Measurements from ENCODE around the gene C1orf174. TPM values are rescaled to one million over a fixed set of nuclear protein-coding genes. Genes with fewer than 3 reads are reported as not detected.

The C1orf174 gene
- total and polyA plus RNA-seq, 2 of the 13 experiments (the other 11 are each of a cell fraction or from before 2014, with no cell fraction given), result 21.6 to 31.4 TPM

GRCh38 chr1:3905266-3905952 lies 5.3 kb upstream of the C1orf174 start (continued):
- TF ChIP-seq ELK4 (CRISPR knock-in tag; IDR thresholded peaks at IDR 0.05; ENCODE audit: borderline replicate concordance) (no peak), THAP11 (CRISPR knock-in tag; IDR thresholded peaks at IDR 0.05) (no peak), MTERF4 (CRISPR knock-in tag; IDR thresholded peaks at IDR 0.05) (no peak), CTCF (CRISPR knock-in tag; IDR thresholded peaks at IDR 0.05) (no peak), MXD4 (CRISPR knock-in tag; IDR thresholded peaks at IDR 0.05) (no peak), MBD4 (IDR thresholded peaks at IDR 0.05; ENCODE audit: borderline replicate concordance, low read length) (no peak)

- H3K4me3 ChIP-seq (replicated peaks in 1 of 3; ENCODE audit: insufficient read depth in 1 of 3, low read depth in 2 of 3, low read length in 3 of 3), result no peak overlapping the region
- no peak overlapping the region for H3K9ac ChIP-seq (ENCODE audit: insufficient read depth, low read depth, low read length)
- ChIA-PET CTCF (ENCODE audit: low intra/inter-chr PET ratio, low total read pairs) (no interaction called here), POLR2A (no interaction called here)
- in situ Hi-C loops (cut with HindIII; ENCODE audit: extremely low pct_ligation_motif_present, low pct_unique_long_range_greater_than_20kb) (loop anchor here (25.0 kb wide), 1 partner anchor 157 kb away; no protein-coding TSS in a partner anchor), intact Hi-C loops (cut with micrococcal nuclease; ENCODE audit: unreplicated experiment) (loop anchor here (10.0 kb wide), 1 partner anchor 130 kb away; the partner anchor contains the start of gene SMIM1)
- no peak for FAIRE-seq
- 62% methylated on average over 4 of the region's 4 CpGs for WGBS (ENCODE audit: low lambda C conversion rate)
- H3K36me3 ChIP-seq (replicated peaks in 1 of 2; ENCODE audit: control insufficient read depth in 1 of 2, insufficient read depth in 2 of 2, low read length in 2 of 2), result no peaks in the 10 kb centered on the region
- no peaks in the 10 kb centered on the region; a peak in 1 of 5 replicates for H3K27me3 ChIP-seq (ENCODE audit: control insufficient read depth in 1 of 2, insufficient read depth in 2 of 2, low read length in 2 of 2)
- H3K9me3 ChIP-seq (ENCODE audit: low read length), result no peaks in the 10 kb centered on the region
- BruUV-seq (replicated peaks), result no TSS peak
- TF ChIP-seq TEAD3 (CRISPR knock-in tag; optimal IDR thresholded peaks at IDR 0.05; ENCODE audit: borderline replicate concordance) (peak; percentile 67), ZNF547 (CRISPR knock-in tag; IDR thresholded peaks at IDR 0.05) (no peak), GLI4 (CRISPR knock-in tag; IDR thresholded peaks at IDR 0.05; ENCODE audit: borderline replicate concordance) (no peak), ELF1 (CRISPR knock-in tag; IDR thresholded peaks at IDR 0.05) (no peak), NFIB (CRISPR knock-in tag; IDR thresholded peaks at IDR 0.05; ENCODE audit: borderline replicate concordance) (no peak)
- H3K27ac ChIP-seq (ENCODE audit: extremely low read length, insufficient read depth, low read length), result no peak overlapping the region
- peaks cover 59% of the 10 kb centered on the region for H3K4me1 ChIP-seq (ENCODE audit: insufficient read depth, low read length)
- H3K79me2 ChIP-seq (ENCODE audit: insufficient read depth, low read length), result peaks cover 3% of the 10 kb centered on the region
- no peaks in the 10 kb centered on the region for H4K20me1 ChIP-seq (ENCODE audit: insufficient read depth, low read length)
- peak; percentile 37 for DNase-seq (ENCODE audit: low spot score)
- no peak overlapping the region for H2AFZ ChIP-seq (ENCODE audit: low read length)
- H3K4me2 ChIP-seq (ENCODE audit: low read depth, low read length), result no peak overlapping the region
- no peak for ATAC-seq
These were observed 4.7 kb upstream of the C1orf174 start for GRCh38 chr1:3904843-3905185.
